ENCODE results near the gene C18orf63. TPM values are rescaled to one million over a fixed set of nuclear protein-coding genes. Genes with fewer than 3 reads are reported as not detected.
"Not testable (repeated sequence)": the region's sequence is repeated elsewhere in the genome, so short reads cannot be mapped to it uniquely, and the experiment has no call there.

C18orf63 gene
- polyA plus RNA-seq, 3 donors = 0.24 to 0.35 (median 0.28) TPM

DNA sequence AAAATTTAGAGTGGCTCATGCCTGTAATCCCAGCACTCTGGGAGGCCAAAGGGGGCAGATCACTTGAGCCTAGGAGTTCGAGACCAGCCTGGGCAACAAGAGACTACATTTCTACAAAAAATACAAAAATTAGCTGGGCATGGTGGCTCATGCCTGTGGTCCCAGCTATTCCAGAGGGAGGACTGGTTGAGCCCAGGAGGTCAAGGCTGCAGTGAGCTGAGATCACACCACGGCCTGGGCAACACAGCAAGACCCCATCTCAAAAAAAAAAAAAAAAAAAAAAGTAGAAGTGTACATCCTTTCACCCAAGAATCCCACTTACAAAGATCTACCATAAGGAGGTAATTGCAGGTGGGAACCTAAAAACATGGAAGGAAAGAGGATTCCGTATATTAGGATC is 30.1 kb upstream of the C18orf63 start:
- not testable (repeated sequence) for DNase-seq (ENCODE audit: low read depth in 3 of 3, low spot score in 2 of 3)

- no peak for DNase-seq (ENCODE audit: low read depth in 3 of 3, low spot score in 2 of 3)
These were observed 29.4 kb upstream of the C18orf63 start for GRCh38 chr18:74286106-74286855.

GRCh38 chr18:74286856-74287255 is 28.8 kb upstream of the C18orf63 start:
- no peak for DNase-seq (ENCODE audit: low read depth in 3 of 3, low spot score in 2 of 3)

GRCh38 chr18:74288041-74288440 is 27.6 kb upstream of the C18orf63 start:
- no peak for DNase-seq (ENCODE audit: low read depth in 3 of 3, low spot score in 2 of 3)

- no peak for DNase-seq (ENCODE audit: low read depth in 3 of 3, low spot score in 2 of 3)
These were observed 26.9 kb upstream of the C18orf63 start for GRCh38 chr18:74288730-74289129.

DNA sequence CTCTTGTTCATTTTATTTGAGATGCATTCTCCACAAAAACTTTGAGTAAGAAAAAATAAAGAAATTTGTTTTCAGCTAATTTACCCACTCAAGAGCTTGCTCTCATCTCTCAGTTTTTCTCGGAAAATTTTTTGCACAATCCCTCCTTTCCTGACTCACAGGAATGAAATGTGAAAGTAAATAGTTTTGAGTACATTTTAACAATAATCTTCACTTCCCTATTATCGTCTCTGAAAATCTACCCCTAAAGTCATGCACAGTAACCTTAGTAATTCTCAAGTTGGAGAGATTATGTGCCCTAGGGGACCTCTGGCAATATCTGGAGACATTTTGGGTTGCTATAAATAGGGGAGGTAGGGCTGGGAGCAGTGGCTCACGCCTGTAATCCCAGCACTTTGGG is 26.5 kb upstream of the C18orf63 start:
- no peak for DNase-seq (ENCODE audit: low read depth in 3 of 3, low spot score in 2 of 3)

- no peak for DNase-seq (ENCODE audit: low read depth in 3 of 3, low spot score in 2 of 3)
These were observed 25.6 kb upstream of the C18orf63 start for GRCh38 chr18:74290021-74290420.

DNA sequence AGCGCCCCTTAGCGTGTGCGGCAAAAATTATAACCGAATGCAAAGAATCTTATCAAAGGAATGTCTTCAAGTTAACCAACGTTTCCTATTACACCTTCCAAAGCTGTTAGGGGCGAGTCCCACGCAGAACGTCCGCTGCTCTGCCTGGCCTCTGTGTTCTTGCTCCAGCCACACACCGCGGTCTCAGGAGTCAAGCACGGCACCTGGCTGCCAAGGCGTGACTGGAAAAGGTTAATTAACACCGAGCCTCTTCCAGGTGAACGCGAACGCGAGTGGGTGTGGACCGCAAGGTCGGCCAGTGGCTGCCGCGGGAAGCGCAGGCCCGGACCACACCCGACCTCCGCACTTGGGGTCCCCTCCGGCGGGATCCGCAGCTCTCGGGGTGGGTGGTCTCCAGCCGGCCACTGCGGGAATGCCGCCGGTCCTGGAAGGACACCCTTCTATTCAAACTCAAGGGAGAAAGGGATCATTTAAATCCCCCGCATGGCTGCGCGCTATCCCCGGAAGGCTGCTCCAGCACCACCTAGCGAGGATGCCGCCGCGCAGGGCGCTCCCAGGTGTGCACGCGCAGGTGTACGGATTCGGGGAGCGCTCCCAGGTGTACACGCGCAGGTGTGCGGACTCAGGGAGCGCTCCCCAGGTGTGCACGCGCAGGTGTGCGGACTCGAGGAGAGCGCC is 24.7 kb upstream of the C18orf63 start:
- no peak for DNase-seq (ENCODE audit: low read depth in 3 of 3, low spot score in 2 of 3)

GRCh38 chr18:74291472-74291770 is 24.2 kb upstream of the C18orf63 start:
- no peak for DNase-seq (ENCODE audit: low read depth in 3 of 3, low spot score in 2 of 3)

DNA sequence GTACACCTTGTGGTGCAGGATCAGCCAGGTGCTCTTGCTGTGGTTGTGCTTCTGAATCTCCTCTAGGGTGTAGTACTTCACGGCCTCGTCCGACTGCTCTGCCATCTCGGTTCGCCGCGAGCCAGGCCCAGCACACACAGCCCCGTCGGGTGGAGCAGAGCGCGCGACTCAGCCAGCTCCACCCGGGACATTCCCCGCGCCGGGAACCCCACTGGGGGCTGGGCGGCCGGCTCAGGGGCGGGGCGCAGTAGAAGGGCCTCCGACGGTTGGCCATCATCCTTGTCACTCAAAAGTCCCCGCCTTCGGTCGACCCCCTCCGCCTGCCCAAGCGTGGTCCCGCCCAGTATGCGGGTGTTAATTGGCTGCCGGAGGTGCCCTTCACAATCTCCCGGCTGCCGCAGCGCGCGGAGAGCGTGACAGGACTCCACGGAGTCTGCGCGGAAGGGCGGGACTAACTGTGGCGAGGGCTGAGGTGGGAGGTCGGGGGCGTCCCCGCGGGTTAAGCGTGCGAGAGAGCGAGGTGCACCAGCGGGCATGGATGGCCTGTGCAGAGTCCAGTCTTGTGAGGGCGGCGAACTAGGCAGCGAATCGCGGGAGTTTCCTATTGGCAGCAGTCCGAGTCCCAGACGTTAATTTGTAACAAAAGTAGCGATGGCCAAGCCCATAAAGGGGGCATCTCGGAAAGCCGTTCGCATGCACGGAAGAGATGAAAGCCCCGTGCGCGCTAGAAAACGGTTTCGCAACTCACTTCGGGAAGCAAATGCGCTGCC is 23.7 kb upstream of the C18orf63 start, which contains the start of gene CYB5A:
TSS of gene CYB5A (minus strand) at position 193 of the 770 bp plus-strand sequence. CDS start at position 105, 88 bp downstream.
- DNase-seq (ENCODE audit: low read depth in 3 of 3, low spot score in 2 of 3) = peak; percentile 93 to 95 (median 95)

GRCh38 chr18:74292541-74292858 is 23.1 kb upstream of the C18orf63 start:
- no peak for DNase-seq (ENCODE audit: low read depth in 3 of 3, low spot score in 2 of 3)

DNA sequence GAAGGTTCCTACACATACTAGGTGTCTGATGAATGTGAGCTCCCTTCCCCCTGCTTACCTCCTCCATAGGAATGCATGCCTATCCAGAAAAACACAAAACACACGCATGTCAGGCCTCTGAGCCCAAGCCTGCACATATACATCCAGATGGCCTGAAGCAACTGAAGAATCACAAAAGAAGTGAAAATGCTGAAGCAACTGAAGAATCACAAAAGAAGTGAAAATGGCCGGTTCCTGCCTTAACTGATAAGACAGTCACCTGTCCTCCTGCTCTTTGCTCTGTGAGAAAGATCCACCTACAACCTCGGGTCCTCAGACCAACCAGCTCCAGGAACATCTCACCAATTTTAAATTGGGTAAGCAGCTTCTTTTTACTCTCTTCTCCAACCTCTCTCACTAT is 22.7 kb upstream of the C18orf63 start:
- not testable (repeated sequence) for DNase-seq (ENCODE audit: low read depth in 3 of 3, low spot score in 2 of 3)

DNA sequence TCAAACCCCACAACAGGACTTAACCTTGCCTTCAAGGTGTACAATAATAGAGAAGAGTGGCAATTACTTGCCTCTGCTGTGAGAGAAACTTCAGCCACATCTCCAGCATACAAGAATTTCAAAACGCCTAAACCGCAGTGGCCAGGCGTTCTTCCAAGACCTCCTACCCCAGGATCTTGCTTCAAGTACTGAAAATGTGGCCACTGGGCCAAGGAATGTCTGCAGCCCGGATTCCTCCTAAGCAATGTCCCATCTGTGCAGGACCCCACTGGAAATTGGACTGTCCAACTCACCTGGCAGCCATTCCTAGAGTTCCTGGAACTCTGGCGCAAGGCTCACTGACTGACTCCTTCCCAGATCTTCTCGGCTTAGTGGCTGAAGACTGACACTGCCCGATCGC is 21.1 kb upstream of the C18orf63 start:
- no peak for DNase-seq (ENCODE audit: low read depth in 3 of 3, low spot score in 2 of 3)

DNA sequence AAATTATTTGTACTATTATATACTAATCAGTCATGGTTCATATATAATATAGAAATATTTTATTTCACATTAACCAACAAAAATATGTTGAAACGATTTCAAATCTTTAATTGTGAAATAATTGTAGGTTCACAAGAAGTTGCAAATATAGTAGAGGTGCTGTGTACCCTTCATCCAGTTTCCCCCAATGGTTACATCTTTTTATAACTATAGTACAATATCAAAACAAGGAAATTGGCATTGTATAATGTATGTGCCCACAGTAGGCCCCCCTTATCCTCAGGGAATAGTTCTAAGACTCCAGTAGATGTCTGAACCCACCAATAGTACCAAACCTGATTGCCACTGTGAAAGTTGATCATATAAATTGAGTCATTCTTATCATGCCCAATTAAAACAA is 16.5 kb upstream of the C18orf63 start:
- no peak for DNase-seq (ENCODE audit: low read depth in 3 of 3, low spot score in 2 of 3)

DNA sequence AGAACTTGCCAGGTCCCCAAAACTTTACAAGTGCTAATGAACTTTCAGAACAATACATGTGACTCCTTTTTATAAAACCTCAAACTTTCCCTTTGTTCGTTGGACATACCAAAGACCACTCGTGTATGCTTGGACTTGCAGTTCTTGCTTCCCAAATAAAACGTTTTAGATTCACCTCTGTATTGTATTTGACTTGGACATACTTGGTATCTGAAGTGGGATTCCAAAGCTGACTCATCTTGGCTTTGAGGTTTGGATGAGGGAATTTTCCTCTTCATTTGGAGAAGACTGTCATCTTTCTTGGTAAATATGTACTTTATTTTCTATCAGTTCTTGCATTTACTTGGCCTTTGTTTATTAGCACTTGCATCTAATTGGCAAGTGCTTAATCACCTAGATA is 15.9 kb upstream of the C18orf63 start:
- no peak for DNase-seq (ENCODE audit: low read depth in 3 of 3, low spot score in 2 of 3)

- DNase-seq (ENCODE audit: low read depth in 3 of 3, low spot score in 2 of 3) = no peak
These were observed 12.3 kb upstream of the C18orf63 start for GRCh38 chr18:74303306-74303705.

DNA sequence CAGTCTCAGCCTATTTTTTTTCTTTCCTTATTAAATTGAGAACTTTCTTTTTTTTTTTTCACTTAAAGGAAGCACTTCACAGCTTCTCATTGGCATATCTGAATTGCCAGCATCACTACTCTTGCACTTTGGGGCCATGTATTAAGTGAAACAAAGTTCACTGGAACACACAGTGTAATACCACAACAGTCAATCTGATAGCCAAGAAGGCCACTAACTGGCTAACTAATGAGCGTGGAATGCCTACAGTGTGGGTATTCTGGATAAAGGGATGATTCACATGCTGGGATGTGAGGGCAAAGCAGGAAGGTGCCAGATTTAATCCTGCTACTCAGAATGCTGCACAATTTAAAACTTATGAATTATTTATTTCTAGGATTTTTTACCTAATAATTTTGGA is 11.7 kb upstream of the C18orf63 start:
- no peak for DNase-seq (ENCODE audit: low read depth in 3 of 3, low spot score in 2 of 3)

- no peak for DNase-seq (ENCODE audit: low read depth in 3 of 3, low spot score in 2 of 3)
These were observed 5.2 kb upstream of the C18orf63 start for GRCh38 chr18:74310411-74310810.

GRCh38 chr18:74311000-74311399 is 4.6 kb upstream of the C18orf63 start:
- no peak for DNase-seq (ENCODE audit: low read depth in 3 of 3, low spot score in 2 of 3)

GRCh38 chr18:74314759-74315463 is 728 bp upstream of the C18orf63 start:
- DNase-seq (ENCODE audit: low read depth in 3 of 3, low spot score in 2 of 3) = no peak

Data from right renal cortex interstitium (tissue), 3 donors.